Measurements from ENCODE around the gene SLC39A11.

- TF ChIP-seq POLR2A (IDR thresholded peaks at IDR 0.05), result no peak
- TF ChIP-seq, protein P1, sequence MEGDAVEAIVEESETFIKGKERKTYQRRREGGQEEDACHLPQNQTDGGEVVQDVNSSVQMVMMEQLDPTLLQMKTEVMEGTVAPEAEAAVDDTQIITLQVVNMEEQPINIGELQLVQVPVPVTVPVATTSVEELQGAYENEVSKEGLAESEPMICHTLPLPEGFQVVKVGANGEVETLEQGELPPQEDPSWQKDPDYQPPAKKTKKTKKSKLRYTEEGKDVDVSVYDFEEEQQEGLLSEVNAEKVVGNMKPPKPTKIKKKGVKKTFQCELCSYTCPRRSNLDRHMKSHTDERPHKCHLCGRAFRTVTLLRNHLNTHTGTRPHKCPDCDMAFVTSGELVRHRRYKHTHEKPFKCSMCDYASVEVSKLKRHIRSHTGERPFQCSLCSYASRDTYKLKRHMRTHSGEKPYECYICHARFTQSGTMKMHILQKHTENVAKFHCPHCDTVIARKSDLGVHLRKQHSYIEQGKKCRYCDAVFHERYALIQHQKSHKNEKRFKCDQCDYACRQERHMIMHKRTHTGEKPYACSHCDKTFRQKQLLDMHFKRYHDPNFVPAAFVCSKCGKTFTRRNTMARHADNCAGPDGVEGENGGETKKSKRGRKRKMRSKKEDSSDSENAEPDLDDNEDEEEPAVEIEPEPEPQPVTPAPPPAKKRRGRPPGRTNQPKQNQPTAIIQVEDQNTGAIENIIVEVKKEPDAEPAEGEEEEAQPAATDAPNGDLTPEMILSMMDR (IDR thresholded peaks at IDR 0.05), result no peak
Observed at GRCh38 chr17:73013816-73014663, 78.4 kb downstream of the SLC39A11 start.

Data from testis (tissue), 2 donors.